ENCODE measurements around the gene RHOBTB3.

Gene RHOBTB3

DNA sequence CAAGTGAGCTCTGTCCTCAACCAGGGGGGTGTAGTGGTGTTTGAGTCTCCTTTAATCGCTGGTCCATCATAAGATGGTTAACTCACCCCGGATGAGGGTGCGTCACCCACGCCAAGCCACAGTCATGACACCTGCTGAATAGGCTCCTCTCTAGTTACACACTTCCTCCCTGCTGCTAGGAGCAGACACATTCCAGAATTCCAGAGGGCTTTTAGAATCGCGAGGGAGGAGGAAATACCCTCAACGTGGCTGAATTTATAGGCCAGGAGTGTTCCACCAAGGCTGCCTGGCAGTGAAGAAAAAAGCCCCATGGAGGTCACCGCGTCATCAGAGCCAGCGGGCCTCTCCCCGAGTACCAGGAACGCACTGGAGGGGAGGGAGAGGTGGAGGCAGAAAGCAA lies 86.3 kb downstream of the RHOBTB3 start:
- peaks cover 35% of the 10 kb centered on the region for H3K36me3 Mint-ChIP-seq (ENCODE audit: insufficient read depth)
- H3K9me3 Mint-ChIP-seq, result no peaks in the 10 kb centered on the region
- no peaks in the 10 kb centered on the region for H3K27me3 Mint-ChIP-seq
- peak overlapping the region; percentile 95 for H3K4me3 Mint-ChIP-seq
- ATAC-seq (replicated peaks; ENCODE audit: extremely low read depth, poor library complexity, severe bottlenecking) (peak; percentile 41), DNase-seq (ENCODE audit: low spot score in 2 of 2) (no peak)
- H3K4me1 Mint-ChIP-seq, result peaks cover 66% of the 10 kb centered on the region
- peak overlapping the region; percentile 73 for H3K27ac Mint-ChIP-seq (ENCODE audit: low read depth)

GRCh38 chr5:95818181-95819147 lies 87.3 kb downstream of the RHOBTB3 start:
- Mint-ChIP-seq H3K27me3 (no peaks in the 10 kb centered on the region), H3K27ac (ENCODE audit: low read depth) (peak overlapping the region; percentile 73), H3K9me3 (no peaks in the 10 kb centered on the region), H3K4me1 (peaks cover 66% of the 10 kb centered on the region), H3K4me3 (peak overlapping the region; percentile 95), H3K36me3 (ENCODE audit: insufficient read depth) (peaks cover 38% of the 10 kb centered on the region)
- ATAC-seq (replicated peaks; ENCODE audit: extremely low read depth, poor library complexity, severe bottlenecking) (no peak), DNase-seq (ENCODE audit: low spot score in 2 of 2) (no peak)

DNA sequence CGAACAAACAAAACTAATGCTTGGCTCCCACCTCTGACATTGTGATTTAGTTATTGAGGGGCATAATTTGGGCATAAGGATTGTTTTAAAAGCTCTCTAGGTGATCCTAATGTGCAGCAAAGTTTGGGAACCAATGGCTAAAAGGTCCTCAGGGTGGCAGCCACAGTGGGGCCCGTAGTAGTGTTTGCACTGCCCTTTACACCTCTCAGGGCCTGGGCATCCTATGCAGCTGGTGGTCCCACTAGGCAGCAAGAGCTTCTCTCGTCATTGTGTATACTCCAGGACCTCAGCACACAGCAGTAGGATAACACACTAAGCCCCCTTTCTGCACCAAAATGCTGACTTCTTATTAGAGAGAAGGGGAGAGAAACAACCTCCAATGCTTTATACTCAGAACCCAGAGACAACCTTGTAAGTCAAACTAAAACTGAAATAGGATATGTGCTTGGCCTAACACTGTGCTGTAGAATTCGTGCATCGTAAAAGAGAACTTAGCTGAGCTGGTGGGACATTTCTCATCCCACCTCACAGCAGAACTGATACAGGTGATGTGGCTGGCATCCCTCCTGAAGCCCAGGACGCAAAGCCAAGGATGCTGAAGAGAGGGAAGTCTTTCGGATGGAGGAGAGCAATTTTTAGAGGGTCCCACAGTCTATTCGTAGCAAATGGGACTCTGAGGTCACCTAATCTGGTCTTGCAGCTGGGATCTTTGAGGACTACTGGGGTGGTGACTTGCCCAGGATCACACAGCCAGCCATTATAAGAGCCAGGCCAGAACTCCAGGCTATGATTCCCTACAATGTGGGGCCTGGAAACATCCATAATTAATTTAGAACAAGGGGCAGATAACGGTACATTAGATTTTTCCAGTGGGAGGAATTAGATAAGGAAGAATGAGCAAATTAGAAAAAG lies 90.2 kb downstream of the RHOBTB3 start:
- DNase-seq (ENCODE audit: low spot score in 2 of 2) (no peak), ATAC-seq (replicated peaks; ENCODE audit: extremely low read depth, poor library complexity, severe bottlenecking) (no peak)
- Mint-ChIP-seq H3K4me1 (peaks cover 73% of the 10 kb centered on the region), H3K27me3 (no peaks in the 10 kb centered on the region), H3K4me3 (peak overlapping the region; percentile 95), H3K27ac (ENCODE audit: low read depth) (peak overlapping the region; percentile 90), H3K36me3 (ENCODE audit: insufficient read depth) (peaks cover 31% of the 10 kb centered on the region), H3K9me3 (no peaks in the 10 kb centered on the region)

GRCh38 chr5:95822043-95822541 lies 91.0 kb downstream of the RHOBTB3 start:
- Mint-ChIP-seq H3K4me3 (peak overlapping the region; percentile 95), H3K36me3 (ENCODE audit: insufficient read depth) (peaks cover 28% of the 10 kb centered on the region), H3K27ac (ENCODE audit: low read depth) (peak overlapping the region; percentile 90), H3K9me3 (no peaks in the 10 kb centered on the region), H3K4me1 (peaks cover 69% of the 10 kb centered on the region), H3K27me3 (no peaks in the 10 kb centered on the region)
- ATAC-seq (replicated peaks; ENCODE audit: extremely low read depth, poor library complexity, severe bottlenecking) (peak; percentile 13), DNase-seq (ENCODE audit: low spot score in 2 of 2) (no peak)

- Mint-ChIP-seq H3K4me3 (peak within 1 kb of the TSS; percentile 95), H3K27me3 (no peaks in the 10 kb centered on the region), H3K4me1 (peaks cover 65% of the 10 kb centered on the region), H3K36me3 (ENCODE audit: insufficient read depth) (peaks cover 24% of the 10 kb centered on the region), H3K27ac (ENCODE audit: low read depth) (peak within 1 kb of the TSS; percentile 90), H3K9me3 (no peaks in the 10 kb centered on the region)
- ATAC-seq (replicated peaks; ENCODE audit: extremely low read depth, poor library complexity, severe bottlenecking), result peak; percentile 43
- no peak for DNase-seq (ENCODE audit: low spot score in 2 of 2)
These were observed 91.5 kb downstream of the RHOBTB3 start, which contains the start of gene GLRX for GRCh38 chr5:95822542-95823181. Gene GLRX, minus strand, starts transcription at chr5:95822726. Its CDS starts 64 bp downstream, at chr5:95822662.

DNA sequence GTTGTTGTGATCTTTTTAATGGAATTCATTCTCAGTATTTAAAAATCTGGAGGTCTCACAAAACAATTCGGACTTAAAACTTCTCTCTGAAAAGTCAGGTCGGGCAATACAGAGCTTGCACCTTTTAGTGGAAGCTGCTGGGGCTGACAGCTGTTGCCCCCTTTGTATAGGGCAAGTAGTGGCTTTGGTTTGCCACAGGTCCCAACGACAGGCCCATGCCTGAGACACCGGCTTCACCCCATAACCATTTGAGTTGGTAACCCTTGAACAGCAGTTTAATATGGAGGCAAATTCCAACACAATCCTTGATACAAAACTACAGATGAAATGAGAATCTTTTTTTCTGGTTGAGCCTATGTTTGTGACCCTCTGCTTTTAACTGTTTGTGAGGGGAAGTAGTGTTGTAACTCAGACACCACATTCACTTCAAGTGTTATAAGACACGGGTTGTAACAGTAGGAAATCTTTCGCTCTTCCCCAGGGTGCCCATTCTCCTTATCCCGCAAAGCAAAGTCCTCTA lies 92.1 kb downstream of the RHOBTB3 start:
- peak overlapping the region; percentile 90 for H3K27ac Mint-ChIP-seq (ENCODE audit: low read depth)
- H3K4me3 Mint-ChIP-seq, result peak overlapping the region; percentile 95
- H3K36me3 Mint-ChIP-seq (ENCODE audit: insufficient read depth), result peaks cover 23% of the 10 kb centered on the region
- no peaks in the 10 kb centered on the region for H3K27me3 Mint-ChIP-seq
- H3K4me1 Mint-ChIP-seq, result peaks cover 59% of the 10 kb centered on the region
- ATAC-seq (replicated peaks; ENCODE audit: extremely low read depth, poor library complexity, severe bottlenecking) (no peak), DNase-seq (ENCODE audit: low spot score in 2 of 2) (no peak)
- no peaks in the 10 kb centered on the region for H3K9me3 Mint-ChIP-seq

DNA sequence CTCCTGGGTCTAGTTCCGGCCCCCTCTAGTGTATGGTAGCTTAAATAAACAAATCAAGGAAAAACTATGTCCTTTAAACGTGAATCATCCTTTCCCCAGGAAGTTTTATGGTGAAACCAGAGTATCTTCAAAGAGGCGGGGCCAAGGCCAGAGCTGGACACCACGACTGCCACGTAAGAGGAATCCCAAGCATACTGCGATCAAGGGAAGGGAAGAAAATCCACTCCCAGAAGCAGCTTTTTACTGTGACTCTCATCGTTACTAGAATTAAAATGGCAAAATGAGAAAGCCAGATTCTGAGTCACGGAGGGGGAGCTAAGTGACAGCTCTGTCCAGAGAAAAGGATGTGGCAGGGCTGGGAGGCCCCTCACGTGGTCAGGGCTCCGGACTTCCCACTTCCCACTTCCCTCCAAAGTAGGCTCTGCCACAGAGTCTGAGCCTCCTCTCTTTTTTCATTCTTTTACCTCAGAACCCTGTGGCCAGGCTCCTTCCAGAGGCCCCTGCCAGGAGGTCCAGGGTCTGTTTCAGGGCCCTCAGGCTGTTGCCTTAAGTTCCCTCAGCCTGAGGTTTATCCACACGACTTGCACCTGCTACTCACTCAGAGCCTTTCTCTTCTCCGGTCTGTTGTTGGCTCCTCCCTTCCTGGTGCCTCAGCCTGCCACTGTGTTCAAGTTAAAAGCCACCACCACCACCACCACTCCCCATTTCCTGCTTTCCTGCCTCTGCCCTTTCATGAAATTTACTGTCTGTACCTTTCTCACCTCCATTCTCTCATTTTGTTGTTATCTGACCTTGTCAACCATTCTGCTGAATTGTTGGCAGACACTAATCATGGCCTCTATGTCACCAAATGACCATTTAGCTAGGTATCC lies 92.8 kb downstream of the RHOBTB3 start:
- ATAC-seq (replicated peaks; ENCODE audit: extremely low read depth, poor library complexity, severe bottlenecking) (peak; percentile 76), DNase-seq (ENCODE audit: low spot score in 2 of 2) (peak in 1 of 2 donors; percentile 61)
- Mint-ChIP-seq H3K9me3 (no peaks in the 10 kb centered on the region), H3K36me3 (ENCODE audit: insufficient read depth) (peaks cover 18% of the 10 kb centered on the region), H3K4me1 (peaks cover 52% of the 10 kb centered on the region), H3K27me3 (no peaks in the 10 kb centered on the region), H3K4me3 (peak overlapping the region; percentile 95), H3K27ac (ENCODE audit: low read depth) (peak overlapping the region; percentile 90)

DNA sequence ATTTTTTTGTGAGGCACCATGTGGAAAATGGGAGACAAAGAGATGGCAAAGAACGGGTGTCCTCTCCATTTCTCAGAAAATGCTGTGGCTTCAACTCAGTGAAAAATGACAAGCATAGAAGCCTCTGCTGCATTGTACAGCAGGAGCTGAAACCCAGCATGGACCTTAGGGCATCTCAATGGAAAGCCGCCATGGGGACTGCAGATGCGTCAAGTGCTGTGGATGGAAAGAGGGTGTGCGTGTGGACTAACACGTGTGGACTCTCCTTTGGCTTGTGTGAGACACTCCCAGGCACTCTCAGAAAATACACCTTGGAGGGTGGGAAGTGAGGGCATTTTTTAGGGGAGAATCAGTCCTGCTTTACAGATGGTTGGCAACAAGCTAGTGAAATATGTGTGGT lies 93.6 kb downstream of the RHOBTB3 start:
- Mint-ChIP-seq H3K4me3 (peak overlapping the region; percentile 95), H3K4me1 (peaks cover 45% of the 10 kb centered on the region)
- no peak for ATAC-seq (replicated peaks; ENCODE audit: extremely low read depth, poor library complexity, severe bottlenecking)

DNA sequence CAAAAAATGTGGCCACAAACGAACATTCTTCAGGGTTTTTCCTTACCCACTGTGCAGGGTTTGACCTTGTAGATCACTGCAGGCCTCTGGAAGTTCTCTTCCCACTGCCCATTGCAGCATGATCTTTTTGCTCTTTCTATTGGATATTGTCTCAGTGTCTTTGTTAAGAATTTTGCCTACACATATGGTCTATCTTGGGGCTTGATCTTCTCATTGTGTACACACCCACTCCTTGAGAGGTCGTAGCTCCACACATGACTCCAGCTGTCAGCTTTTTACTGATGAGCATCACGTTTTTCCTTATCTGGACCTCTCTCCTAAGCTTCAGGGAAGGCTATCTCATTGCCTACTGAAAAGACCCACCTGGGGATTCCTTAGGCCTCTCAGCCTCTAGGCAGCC lies 94.4 kb downstream of the RHOBTB3 start:
- peak overlapping the region; percentile 31 for H3K4me3 Mint-ChIP-seq
- peak overlapping the region; percentile 45 for H3K27ac Mint-ChIP-seq (ENCODE audit: low read depth)
- H3K4me1 Mint-ChIP-seq, result peaks cover 45% of the 10 kb centered on the region
- no peaks in the 10 kb centered on the region for H3K27me3 Mint-ChIP-seq
- no peaks in the 10 kb centered on the region for H3K9me3 Mint-ChIP-seq
- DNase-seq (ENCODE audit: low spot score in 2 of 2) (no peak), ATAC-seq (replicated peaks; ENCODE audit: extremely low read depth, poor library complexity, severe bottlenecking) (no peak)
- H3K36me3 Mint-ChIP-seq (ENCODE audit: insufficient read depth), result peaks cover 17% of the 10 kb centered on the region

More for the DNA sequence above, 93.6 kb downstream of the RHOBTB3 start:
- Mint-ChIP-seq H3K36me3 (ENCODE audit: insufficient read depth) (peaks cover 17% of the 10 kb centered on the region), H3K27ac (ENCODE audit: low read depth) (peak overlapping the region; percentile 90), H3K27me3 (no peaks in the 10 kb centered on the region), H3K9me3 (no peaks in the 10 kb centered on the region)
- no peak for DNase-seq (ENCODE audit: low spot score in 2 of 2)

DNA sequence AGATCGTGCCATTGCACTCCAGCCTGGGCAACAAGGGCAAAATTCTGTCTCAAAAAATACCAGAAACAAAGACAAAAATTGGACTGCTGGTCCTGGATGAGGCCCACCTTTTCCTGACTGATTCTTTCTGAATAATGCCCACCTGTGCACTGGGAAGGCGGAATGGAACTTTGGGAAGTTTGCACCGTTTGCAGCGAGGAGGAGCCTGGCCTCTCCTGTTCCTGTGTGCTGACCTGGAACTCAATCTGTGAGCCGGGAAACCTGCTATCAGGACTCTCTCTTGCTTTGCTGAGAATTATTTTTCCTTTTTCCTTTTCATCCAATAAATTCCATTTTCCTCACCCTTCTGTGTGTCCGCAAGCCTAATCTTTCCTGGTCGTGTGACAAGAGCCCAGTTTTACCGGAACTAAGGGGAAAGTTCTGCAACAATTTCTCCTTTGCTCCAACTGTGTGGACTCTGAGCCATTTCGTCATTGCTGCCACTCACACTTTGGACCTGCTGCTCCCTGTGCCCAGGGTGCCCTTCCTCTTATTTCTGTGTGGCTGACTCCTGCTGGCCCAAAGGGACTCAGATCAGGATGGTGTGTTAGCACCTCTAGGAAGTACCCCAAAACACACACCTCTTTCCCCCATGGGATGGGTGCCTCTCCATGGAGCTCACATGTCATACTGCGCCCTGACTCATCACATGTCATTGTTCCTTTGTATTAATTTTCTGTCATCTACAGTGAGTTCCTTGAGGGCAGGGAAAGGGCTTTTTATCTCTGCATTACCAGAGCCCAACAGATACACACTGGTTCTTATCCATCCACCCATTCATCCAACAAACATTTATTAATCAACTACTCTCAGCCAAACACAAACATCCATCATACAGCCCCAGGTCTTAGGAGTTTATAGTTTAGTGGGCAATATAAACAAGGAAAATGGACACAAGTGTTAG lies 96.1 kb downstream of the RHOBTB3 start:
- no peak overlapping the region for H3K4me3 Mint-ChIP-seq
- DNase-seq (ENCODE audit: low spot score in 2 of 2) (no peak), ATAC-seq (replicated peaks; ENCODE audit: extremely low read depth, poor library complexity, severe bottlenecking) (no peak)
- peaks cover 38% of the 10 kb centered on the region for H3K4me1 Mint-ChIP-seq
- H3K36me3 Mint-ChIP-seq (ENCODE audit: insufficient read depth), result peaks cover 12% of the 10 kb centered on the region
- H3K9me3 Mint-ChIP-seq, result no peaks in the 10 kb centered on the region
- no peaks in the 10 kb centered on the region for H3K27me3 Mint-ChIP-seq
- no peak overlapping the region for H3K27ac Mint-ChIP-seq (ENCODE audit: low read depth)

Data from central memory CD8-positive, alpha-beta T cell (primary cell).